Pulmonary artery endothelial cell (primary cell): ENCODE measurements around the gene NDUFB10. TPM values are rescaled to one million over a fixed set of nuclear protein-coding genes. Genes with fewer than 3 reads are reported as not detected.

ENCODE experiments used
- DNase-seq: peaks from one replicate; pipeline ENCODE4 v3.0.0-alpha.2; 2011; ENCODE audit warnings: low read depth, low spot score
- total RNA-seq: library from RNA; depleted of rRNA; stranded (reverse); fragments of >200 nt; gene quantifications from 2 replicates; pipeline ENCODE4 v1.2.3, GENCODE V29; 2014

NDUFB10 gene
- total RNA-seq, 1 donor from 2014 or later = 200 TPM

DNA sequence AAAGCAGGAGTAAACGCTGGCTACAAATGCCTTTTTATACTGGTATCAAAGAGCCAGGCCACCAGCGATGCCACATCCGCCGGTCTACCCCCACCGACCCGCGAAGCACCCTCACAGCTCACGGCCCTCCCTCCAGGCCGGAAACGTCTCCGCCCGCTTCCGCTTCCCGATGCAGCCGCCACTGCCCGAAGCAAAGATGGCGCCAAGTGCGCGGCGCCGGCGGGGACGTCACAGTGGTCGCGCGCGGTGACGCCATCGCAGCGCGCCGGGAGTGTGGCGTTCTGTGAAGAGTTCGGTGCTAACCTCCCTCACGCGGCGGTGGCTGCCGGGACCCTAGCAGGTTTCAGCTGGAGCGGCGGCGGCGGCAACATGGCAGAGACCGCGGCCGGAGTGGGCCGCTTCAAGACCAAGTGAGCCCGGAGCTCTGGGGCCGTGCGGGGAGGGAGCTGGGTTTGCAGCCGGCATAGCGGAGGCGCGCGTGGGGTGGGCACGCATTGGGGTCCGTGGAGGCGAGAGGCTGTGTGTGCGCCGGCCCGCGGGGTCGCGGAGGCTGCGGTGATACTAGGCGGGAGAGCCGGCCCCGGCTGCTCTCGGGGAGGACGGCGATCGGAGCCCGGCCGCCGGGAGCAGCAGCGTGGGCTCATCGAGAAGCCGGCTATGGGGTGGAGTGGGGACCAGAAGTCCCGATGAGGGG lies 12.6 kb downstream of the NDUFB10 start, which contains the start of gene TBL3:
TBL3 (plus strand) TSS at position 258 of the 694 bp plus-strand sequence; CDS start at position 370, 112 bp downstream.
- peak; percentile 81 for DNase-seq

DNA sequence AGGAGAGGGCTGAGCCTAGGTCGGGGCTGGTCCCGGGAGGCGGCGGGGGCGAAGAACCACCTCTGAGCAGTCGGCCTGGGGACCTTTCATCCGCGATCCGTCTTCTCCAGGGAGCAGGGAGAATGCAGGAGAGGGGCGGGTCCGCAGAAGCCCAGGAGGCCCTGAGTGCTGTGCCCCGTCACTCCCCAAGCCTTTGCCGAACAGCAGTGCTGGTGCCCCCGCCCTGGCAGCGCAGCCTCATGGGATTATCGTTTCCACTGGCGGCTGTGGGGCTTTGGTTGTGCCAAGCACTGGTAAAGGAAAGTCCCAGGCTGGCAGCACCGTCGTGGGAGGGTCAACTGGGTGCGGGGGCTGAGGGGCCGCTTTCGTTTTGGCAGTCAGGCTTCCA lies 13.1 kb downstream of the NDUFB10 start:
- DNase-seq = no peak

GRCh38 chr16:1973461-1974156 lies 14.3 kb downstream of the NDUFB10 start:
- no peak for DNase-seq

DNA sequence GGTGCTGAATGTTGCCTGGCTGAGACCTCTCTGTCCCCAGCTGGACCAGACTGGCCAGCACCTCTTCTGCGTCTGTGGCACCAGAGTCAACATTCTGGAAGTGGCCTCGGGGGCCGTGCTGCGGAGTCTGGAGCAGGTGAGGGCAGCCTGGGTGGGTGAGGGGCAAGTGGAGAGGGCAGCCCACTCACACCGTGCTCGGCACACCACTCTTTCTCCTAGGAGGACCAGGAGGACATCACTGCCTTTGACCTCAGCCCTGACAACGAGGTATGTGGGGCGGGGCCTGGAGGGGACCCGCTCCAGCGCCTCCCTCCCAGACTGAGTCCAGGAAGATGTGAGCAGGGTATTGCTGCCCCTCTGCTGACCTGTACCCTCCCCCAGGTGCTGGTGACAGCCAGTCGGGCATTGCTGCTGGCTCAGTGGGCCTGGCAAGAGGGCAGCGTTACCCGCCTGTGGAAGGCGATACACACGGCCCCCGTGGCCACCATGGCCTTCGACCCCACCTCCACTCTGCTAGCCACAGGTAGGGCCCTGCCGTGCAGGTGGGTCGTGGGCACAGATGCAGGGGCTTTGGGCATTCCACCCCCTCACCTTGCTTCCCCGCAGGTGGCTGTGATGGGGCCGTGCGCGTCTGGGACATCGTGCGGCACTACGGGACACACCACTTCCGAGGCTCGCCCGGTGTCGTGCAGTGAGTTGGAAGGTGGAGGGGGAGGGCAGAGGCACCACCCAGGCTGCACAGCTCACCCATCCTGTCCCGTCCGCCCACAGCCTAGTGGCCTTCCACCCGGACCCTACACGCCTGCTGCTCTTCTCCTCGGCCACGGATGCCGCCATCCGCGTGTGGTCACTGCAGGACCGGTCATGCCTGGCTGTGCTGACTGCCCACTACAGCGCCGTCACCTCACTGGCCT lies 15.1 kb downstream of the NDUFB10 start:
- no peak for DNase-seq

DNA sequence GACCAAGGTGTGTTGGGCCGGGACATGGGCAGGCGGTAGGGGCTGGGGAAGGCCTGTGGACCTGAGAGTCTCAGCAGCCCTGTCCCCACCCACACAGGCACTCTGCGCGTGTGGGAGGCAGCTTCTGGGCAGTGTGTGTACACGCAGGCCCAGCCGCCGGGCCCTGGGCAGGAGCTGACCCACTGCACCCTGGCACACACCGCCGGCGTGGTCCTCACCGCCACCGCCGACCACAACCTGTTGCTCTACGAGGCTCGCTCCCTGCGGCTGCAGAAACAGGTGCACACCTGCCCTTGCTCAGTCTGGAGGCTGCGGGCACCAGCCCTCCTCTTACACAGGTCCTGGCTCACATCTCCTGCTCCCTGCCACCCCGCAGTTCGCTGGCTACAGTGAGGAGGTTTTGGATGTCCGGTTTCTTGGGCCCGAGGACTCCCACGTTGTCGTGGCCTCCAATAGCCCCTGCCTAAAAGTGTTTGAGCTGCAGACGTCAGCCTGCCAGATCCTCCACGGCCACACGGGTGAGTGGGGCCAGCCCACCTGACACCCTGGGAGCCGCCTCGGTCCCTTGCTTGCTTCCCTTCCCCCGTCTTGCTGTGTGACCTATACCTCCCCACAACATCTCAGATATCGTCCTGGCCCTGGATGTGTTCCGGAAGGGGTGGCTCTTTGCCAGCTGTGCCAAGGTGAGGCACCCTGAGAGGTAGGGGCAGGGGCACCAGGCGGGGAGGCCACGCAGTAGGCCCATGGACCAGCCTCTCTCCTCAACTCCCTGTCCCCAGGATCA lies 16.3 kb downstream of the NDUFB10 start:
- no peak for DNase-seq

DNA sequence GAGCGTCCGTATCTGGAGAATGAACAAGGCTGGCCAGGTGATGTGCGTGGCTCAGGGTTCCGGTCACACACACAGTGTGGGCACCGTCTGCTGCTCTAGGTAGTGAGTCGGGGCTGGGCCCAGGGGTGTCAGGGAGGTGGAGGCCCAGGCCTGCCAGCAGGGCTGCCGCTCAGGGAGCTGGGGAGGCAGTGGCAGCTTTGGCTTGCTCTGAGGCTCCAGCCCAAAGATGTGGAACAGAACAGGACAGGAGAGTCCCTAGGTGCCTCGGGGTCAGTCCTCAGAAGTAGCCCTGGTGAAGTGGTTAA lies 16.8 kb downstream of the NDUFB10 start:
- DNase-seq = no peak

DNA sequence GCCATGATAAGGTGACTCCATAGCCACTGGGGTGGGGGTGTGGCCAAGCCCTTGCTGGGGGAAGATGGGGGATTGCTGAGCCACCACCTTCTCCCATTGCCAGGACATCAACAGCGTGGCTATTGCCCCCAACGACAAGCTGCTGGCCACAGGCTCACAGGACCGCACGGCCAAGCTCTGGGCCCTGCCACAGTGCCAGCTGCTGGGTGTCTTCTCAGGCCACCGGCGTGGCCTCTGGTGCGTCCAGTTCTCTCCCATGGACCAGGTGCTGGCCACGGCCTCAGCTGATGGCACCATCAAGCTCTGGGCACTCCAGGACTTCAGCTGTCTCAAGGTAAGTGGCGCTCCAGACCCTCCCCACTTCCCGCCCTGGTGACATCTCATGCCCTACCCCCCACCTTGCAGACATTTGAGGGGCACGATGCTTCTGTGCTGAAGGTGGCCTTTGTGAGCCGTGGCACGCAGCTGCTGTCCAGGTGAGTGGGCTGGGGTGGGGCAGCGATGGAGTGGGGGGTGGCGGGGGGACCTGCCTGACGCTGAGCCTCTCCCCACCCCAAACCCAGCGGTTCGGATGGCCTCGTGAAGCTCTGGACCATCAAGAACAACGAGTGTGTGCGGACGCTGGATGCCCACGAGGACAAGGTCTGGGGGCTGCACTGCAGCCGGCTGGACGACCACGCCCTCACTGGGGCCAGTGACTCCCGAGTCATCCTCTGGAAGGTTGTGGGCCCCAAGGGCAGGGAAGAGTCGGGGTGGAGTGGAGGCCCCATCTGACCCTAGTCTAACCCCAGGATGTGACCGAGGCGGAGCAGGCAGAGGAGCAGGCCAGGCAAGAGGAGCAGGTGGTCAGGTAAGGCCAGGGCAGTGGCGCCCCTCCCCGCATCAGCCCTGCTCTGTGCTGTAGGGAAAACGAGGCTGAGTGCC lies 17.9 kb downstream of the NDUFB10 start:
- no peak for DNase-seq

GRCh38 chr16:1977875-1978268 lies 18.5 kb downstream of the NDUFB10 start:
- DNase-seq = no peak

GRCh38 chr16:1978476-1979120 lies 19.3 kb downstream of the NDUFB10 start:
- no peak for DNase-seq

DNA sequence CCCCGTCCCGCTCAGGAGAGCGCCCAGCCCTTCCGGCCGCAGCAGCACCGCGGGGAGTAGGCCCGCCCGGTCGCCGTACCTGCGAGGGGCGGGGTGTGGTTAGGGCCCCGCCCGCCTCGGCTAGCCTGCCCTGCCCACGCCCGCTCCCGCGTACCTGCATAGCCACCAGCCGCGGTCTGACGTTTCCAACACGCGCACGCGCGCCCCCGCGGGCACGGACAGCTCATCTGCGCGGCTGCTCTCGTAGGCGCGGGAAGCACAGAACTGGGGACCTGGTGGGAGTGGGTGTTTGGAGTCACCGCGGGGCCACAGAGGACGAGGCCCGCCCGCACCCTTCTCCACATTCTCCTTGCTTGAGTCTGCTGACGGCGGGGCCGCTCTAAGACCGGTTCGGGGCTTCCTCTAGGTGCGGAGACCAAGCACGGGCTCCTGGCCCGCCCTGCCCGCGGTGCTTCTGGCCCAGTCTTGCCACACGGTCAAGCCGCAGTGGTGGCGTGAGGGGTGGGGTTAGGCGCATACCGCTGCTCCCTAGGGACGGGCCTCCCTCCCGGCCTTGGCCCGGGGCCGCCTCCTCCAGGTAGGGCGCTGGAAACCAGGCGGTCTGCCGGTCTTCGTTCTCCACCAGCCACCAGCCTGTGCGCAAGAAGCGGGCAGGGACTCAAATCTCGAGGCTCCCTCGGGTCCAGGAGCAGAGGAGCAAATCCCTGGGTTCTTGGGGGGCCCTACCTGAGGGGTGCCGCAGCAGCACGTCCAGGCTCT lies 20.1 kb downstream of the NDUFB10 start:
- no peak for DNase-seq

DNA sequence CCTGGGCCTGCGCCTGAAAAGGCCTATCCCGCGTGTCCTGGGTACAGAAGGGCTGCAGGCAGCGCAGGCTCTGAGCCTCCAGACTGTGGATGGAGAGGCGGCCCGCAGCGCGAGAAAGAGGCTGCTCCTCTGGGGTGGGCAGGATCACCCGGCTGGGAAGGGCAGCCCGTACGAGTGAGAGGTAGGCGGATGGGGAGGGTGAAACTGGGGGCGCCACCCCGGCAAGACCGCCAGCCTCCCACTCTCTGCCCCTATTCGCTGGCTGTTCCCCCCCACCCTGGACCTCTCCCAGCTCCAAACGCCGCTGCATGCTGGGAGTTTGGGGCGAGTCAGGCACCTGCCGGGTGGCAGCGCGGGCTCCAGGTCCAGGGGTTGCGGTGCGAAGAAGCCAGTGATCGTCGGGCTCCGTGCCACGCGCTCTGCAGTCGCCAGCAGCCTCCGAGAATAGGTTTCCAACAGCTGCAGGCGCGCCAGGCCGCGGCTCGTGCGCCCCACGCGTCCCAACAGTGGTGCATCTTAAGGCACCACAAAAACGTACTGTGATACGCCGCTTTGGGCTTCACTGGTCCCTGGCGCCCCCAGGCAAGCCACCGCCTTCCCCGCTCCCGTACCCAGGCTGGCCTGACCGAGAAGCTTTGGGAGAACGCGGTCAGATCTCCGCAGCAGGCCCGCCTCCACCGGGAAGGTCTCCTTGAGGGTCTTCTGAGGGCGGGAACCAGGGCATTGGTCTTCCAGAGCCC lies 20.9 kb downstream of the NDUFB10 start:
- DNase-seq = no peak

DNA sequence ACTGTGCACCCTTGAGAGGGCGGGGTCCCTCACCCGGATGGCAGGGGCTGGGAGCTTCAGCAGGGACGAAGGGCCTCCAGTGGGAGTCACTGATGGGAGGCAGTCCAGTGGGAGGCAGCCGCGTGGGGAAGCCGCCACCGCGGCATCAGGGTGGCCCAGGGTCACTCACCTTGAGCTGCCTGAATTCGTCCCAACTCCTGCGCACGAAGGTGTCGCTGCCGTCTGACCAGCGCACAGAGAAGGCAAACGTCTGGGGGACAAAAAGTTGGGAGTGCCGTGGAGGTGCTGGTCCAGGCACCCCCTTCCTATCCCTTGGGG lies 21.4 kb downstream of the NDUFB10 start:
- no peak for DNase-seq

GRCh38 chr16:1981398-1981836 lies 22.1 kb downstream of the NDUFB10 start, which contains the start of gene NOXO1:
Gene NOXO1, minus strand, starts transcription at chr16:1981469. Its CDS starts 290 bp downstream, at chr16:1981179.
- DNase-seq = no peak

GRCh38 chr16:1982013-1982433 lies 22.7 kb downstream of the NDUFB10 start:
- DNase-seq = no peak

DNA sequence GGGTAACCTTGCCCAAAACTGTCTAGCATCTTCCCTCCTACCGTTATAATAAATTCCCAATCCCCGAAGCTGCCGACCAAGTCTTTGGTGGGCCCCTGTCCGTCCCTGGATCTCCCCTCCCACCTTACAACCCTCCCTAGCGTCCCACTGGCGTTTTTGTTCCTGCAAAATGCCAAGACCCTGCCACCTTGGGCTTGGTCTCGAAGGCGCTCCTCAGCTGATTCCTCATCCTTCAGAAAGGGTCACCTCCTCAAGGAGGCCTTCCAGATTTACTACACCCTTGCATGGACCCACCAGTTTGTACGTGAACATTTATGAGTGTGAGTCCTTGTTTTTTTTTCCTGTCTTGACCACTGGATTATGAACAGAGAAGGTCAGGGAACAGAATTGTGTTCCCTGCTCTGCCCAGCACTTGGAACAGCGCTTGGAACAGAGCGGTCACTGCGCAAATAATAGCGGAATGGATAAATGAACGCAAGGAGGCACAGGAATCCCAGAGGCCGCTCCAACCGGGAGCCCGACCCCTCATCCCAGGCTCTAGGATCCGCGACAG lies 23.7 kb downstream of the NDUFB10 start:
- DNase-seq = no peak

DNA sequence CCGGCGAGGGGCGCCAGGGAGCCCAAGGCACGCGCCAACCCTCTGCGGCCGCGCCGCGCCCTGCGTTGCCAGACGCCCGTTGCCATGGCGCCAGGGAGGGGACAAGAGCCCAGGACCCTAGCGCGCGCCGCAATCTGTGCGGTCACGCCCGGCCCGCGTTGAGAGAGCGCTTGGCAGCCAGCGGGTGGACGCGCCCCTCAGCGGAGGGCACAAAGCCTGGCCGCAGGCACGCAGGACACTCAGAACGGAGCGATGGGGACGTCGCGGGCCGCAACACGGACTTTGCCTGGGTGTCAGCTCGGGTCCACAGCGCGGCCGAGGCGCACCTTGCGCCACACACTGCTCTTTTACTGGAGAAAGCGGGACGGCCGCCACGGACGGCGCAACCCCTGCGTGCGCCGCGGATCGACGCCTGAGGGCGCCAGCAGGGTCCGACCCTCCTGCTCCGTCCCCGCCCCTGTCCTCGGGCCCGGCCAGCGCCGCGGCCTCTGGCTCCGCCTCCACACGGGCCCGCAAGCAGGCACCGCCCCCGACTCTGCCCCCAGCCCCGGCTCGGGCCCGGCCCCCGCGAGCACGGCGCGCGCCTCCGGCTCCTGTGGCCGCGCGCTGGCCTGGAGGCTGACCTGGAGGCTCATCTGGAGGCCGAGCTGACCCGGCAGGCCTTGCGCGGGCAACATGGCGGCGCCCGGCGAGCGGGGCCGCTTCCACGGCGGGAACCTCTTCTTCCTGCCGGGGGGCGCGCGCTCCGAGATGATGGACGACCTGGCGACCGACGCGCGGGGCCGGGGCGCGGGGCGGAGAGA lies 24.4 kb downstream of the NDUFB10 start, which contains the start of gene GFER:
GFER (plus strand) TSS at position 650 of the 803 bp plus-strand sequence; CDS start at position 676, 26 bp downstream.
- peak; percentile 76 for DNase-seq
